Hematopoietic multipotent progenitor cell treated with erythropoietin and hydrocortisone succinate and interleukin-3 and kit ligand, for 8 days (in vitro differentiated cells): Measurements from ENCODE around the gene STXBP1.
"Not testable (repeated sequence)": the region's sequence is repeated elsewhere in the genome, so short reads cannot be mapped to it uniquely, and the experiment has no call there.

Source experiments
- DNase-seq: peaks from one replicate; pipeline ENCODE4 v3.0.0-alpha.2; 2015

The STXBP1 gene

DNA sequence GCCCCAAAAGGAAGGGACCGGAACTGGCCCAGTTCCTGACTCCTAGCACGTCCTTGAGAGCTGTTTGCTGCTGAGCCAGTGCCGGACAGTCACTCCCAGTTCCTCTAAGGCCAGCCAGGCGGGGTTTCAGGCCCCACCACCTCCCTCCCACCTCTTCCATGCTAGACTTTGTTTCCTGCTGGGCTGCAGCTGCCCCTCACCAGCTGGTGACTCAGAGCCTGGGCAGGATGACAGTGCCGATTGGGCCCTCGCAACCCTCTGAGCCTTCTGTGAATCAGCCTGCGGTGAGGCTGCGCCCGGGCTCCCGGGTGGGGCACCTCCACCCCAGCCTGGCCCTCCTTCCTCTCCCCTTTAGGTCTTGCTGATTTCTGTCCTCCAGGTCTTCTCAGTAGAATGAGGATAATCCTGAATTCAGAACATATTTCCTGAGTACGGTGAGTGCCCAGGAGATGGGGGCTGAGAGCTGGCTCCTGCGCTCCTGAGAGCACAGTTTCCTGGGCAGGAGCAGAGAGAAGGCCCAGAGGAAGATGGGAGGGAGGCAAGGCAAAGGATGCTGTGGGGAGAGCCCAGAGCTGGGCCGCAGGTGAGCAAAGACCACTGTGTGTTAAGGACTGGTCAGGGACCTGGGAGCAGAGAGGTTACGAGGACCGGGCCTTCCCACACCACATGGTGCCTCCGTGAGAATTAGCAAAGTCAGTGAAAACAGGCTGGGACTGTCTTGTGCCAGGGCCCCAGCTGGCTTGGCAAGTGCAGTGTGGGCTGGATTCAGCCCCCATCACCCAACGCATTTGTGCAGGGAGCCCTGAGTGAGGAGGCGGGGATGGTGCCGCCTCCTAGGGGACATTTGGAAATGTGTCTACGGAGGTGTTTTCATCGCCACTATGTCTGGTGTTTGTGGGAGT, 32.9 kb upstream of the STXBP1 start:
- peak; percentile 93 for DNase-seq

DNA sequence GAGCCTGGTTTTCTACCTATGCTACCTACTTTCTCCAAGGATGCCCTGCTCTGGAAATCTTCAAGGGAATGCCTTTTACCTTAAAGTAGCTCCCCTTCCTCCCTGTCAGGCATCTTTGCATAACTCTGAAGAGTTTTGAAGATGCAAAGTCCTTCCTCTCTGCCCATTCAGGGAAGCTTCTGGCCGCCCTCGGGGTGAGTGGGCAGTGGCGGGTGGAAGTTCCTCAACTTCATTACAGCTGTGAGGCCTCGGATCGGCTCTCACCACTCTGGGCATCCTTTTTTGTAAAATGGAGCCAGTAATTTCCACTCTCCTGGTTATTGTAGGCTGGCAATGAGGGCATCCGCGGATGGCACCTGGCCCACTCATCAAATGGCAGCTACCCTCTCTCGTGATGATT, 31.7 kb upstream of the STXBP1 start:
- DNase-seq = no peak

DNA sequence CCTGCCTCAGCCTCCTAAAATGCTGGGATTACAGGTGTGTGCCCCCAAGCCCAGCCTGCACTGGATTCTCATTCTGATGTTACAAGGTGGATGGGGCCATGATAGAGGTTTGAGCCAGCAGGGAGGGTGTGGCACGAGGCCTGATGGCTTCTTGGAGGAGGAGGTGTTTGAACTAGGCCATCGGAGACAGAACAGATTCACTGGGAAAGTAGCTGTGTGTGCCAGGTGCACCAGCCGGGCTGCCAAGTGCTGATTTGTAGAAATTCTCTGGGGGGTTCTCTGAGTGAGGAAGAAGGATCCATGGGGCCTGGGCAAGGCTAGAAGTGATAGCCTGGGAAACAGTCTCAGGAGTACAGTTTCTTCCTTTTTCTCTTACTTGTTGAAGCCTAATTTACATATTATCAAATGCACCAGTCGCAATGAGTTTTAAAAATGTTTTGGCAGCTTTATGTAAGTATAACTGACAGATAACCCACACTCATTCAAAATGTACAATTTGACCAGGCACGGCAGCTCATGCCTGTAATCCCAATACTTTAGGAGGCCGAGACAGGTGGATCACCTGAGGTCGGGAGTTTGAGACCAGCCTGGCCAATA, 31.1 kb upstream of the STXBP1 start:
- peak; percentile 58 for DNase-seq

DNA sequence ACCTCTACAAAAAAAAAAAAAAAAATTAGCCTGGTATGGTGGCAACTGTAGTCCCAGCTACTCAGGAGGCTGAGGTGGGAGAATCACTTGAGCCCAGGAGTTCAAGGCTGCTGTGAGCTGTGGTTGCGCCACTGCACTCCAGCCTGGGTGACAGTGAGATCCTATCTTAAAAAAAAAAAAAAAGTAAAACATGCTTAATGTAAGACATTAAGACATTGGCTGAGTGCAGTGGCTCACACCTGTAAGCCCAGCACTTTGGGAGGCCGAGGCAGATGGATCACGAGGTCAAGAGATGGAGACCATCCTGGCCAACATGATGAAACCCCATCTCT, 27.6 kb upstream of the STXBP1 start:
- not testable (repeated sequence) for DNase-seq

DNA sequence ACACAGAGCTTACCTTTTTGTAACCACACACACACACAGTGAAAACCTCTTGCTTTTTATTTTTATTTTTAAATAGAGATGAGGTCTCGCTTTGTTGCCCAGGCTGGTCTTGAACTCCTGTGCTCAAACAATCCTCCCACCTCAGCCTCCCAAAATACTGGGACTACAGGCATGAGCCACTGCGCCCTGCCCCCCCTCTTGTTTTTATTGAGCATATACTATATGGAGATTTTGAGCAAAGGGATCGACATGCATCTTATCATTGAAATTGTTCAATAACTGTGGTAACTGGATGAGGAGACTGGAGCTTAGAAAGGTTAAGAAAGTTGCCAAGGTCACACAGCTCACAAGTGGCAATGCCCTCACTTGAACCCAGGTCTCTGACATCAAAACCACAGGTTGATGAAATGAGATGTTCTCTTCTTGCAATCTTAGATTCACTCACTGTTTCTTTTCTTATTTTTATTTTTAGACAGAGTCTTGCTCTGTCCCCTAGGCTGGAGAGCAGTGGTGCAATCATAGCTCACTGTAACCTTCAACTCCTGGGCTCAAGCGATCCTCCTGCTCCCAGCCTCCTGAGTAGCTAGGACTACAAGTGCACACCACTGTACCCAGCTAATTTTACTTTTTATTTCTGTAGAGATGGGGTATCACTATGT, 26.8 kb upstream of the STXBP1 start:
- no peak for DNase-seq

DNA sequence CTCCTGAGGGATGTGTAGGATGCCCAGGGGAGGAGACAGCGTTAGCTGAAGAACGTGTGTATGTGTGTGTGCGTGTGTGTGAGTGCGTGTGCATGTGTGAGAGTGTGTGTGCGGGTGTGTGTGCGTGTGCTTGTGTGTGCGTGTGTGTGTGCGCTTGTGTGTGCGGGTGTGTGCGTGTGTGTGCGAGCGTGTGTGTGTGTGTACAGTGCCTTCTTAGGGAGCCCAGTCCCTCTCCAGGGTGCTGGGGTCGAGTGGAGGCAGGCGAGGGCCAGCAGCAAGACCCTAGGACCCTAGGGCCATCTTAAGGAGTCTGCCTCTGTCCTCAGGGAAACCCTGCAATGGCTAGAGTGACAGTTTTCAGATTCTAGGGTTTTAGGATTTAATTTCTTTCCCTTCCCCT, 26.0 kb upstream of the STXBP1 start:
- DNase-seq = no peak

DNA sequence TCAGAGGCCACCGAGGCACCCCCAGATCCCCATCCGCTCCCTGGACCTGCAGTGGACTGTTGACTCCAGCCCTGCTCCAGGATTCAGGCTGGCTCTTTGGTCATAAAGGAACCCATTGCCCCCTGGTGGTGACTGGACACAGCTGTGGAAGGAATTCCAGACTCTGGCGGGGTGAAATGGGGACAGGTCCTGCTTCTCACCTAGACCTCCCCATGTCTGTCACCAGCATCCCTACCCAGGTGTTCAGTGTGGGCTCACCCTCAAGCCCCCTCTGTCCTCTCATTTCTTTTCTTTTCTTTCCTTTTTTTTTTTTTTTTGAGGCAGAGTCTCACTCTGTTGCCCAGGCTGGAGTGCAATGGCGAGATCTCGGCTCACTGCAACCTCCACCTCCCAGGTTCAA, 25.5 kb upstream of the STXBP1 start:
- DNase-seq = peak; percentile 80

DNA sequence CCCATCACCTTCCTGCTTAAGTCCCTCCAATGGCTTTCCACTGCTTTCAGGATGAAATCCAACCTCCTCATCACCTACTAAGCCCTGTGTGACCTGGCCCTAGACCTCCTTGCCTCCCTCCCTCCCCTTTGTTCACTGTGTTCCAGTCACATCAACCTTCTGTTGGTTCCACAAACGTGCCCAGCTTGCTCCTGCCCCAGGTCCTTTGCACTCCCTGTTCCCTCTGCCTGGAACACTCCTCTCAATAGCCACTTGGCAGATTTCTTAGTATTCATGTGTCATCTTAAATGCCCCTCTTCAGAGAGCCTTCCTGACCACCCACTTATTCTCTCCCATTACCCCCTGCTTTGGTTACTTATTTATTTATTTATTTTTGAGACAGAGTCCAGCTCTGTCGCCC, 24.1 kb upstream of the STXBP1 start:
- DNase-seq = no peak

DNA sequence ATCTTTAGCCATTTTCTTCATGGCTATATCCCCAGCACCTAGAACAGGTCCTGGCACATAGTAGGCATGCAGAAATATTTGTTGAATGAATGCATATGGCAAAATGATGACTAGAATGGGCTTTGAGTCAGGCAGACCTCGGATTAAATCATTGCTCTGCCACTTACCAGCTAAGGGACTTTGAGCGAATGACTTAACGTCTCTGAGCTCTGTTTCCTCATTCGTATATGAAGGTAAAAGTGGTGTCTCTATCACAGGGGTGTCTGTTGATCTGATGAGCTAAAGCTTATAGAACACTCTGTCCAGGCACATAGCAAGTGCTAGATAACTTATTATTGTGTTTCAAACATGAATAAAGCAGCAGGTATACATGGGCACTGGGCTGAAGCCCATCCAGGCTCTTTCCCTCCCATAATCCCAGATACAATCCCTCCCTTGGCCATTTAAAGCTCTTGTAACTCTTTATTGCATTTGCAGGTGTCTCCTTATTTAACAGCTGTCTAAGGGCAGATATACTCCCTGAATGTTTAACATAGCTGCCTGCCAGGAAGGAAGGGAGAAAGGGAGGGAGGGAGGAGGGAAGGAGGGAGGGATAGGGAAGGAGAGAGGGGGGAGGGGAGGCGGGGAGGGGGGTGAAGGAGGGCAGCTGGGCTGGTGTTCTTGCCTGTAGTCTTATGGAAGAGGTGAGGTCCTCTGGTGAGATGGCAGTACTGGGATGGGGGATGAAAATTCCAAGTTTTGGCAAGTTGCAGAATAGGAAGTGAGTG, 23.2 kb upstream of the STXBP1 start:
- DNase-seq = no peak

DNA sequence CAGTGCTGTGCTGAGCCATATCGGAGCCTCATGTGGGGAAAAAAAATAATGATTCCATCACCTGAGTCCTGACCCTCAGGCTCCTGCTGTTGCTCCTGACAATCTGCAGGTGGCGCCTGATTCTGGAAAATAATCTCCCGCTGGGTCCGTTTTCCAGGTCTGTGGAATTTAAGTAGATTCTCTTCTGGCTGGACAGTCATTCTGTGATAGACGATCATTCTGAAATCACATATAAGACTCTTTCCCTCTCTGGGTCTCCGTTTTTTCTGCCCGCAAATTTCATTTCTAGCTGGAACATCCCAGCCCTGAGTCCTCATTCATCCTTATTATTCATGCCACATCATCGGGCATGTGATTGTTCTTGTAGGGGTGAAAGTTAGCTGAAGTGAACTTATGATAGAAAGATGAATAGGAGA, 22.1 kb upstream of the STXBP1 start:
- DNase-seq = peak; percentile 71

DNA sequence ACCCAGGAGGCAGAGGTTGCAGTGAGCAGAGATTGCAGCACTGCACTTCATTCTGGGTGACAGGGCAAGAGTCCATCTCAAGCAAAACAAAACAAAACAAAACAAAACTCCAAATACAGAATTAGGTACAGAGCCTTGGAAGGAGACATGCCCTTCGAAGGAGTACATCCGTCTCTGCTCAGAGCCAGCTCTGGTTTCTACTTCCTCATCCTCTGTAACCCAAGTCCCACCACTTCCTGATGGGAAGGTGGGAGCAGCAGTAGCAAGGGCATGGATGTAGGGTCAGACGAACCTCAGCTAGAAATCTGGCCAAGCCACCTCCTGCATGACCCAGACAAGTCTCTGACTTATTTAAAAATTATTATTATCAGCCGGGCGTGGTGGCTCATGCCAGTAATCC, 16.5 kb upstream of the STXBP1 start:
- no peak for DNase-seq

DNA sequence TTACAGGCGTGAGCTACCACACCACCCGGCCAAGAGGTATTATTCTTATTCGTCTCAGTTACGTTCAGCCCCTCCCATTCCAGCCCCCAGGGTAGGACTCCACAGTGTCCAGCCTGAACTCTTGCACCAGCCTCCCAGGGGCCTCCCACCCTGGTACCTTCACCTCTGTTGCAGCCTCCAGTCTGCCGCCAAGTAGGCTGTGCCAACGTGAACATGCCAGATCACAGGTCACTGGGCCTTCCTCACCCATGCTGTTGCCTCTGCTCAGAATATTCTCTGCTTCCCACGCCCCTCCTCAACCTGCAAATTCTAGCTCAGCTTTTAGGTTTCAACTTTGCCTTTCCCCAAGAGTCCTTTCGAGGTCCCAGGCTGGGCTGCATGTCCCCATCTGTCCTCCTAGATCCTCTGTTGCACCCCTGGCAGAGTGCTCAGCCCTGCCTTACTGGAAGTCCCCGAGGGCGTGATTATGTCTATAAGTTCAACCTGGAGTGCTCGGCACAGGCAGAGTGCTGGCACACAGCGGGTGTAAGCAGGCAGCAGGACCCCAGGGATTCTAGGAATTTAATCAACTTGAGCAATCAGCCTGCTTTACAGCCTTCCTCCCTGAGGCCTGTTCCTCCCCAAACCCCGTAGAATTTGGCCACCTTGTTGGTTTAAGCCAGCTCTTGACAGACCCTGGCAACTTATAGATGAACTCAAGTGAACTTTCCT, 13.1 kb upstream of the STXBP1 start:
- no peak for DNase-seq

DNA sequence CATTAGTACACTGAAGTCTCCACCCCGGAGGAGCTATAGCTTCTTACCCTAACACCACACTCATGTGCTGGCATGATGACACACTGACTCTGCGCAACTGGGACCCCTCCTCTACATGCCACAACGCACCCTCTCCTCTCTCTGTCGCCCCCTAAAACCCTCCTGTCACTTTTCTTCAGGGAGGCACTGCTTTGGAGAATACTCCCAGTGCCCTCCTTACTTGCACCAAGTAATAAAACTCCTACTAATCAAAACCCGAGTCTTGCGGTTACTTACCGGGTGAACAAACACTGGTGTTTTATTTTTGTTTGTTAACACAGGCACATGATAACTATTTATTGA, 12.6 kb upstream of the STXBP1 start:
- DNase-seq = no peak

DNA sequence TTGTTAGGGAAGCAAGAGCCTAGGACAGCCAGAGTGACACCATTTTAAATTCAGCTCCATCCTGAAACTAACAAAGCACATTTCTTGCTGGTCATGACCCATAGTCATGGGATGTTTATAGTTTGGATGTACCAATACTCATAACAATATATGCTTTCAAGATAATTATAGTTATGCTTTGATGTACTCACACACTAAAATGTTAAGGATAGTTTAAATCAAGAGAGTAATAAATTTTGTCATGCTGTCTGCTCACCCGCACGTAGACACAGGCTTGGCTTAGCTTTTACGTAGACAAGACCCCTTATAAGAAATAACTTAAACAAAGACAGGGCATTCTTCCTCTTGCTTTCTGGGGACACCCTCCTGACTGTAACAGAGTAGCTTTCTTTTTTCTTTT, 8.9 kb upstream of the STXBP1 start:
- DNase-seq = no peak

DNA sequence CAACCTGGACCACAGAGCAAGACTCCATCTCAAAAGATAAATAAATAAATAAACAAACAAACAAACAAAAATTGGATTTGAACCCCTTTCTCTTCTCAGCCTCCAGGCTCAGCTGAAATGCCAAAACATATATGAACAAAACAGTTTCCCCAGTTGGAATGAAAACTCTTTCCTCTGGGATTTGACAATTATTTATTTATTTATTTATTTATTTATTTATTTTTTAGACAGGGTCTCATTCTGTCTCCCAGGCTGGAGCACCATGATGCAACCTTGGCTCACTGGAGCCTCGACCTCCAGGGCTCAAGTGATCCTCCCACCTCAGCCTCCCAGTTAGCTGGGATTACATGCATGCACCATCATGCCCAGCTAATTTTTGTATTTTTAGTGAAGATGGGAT, 6.0 kb upstream of the STXBP1 start:
- no peak for DNase-seq

DNA sequence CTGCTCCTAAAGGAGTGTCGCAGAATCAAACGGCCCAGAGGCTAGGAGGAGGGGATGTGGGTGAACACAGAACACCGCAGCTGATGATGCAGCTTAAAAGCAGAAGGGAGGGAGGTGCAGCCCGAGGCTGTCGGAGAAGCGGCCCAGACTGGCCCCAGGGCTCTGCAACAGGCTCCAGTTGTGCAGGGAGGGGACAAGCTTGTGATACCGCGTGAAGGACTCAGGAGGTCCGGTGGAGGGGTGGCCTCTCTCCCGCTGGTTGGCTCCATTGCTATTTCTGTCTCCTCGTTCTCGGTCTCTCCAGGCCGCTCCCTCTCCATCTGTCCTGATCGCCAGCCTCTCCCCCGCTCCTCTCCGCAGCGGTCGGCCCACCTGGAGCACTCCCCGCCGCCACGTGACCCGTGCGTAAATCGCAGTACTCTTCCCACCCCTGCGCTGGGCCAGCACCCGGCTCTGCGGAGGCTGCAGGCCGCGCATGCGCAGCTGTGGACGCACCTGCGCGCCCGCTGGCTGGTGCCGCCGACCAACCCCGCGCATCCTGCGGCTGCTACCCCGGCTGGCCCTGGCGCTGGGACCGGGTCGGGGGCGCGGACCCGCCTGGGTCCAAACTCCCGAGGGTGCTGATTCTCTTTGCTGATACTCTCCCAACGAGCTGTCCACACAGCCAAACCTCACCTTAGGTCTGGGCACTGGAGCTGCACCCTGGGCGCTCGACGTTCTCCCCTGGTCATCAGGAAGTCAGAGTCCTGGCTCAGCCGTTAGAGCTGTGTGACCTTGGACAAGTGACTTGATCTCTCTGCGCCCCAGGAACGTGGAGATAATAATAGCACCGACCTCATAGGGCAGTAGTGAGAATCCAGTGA, 3.7 kb upstream of the STXBP1 start:
- DNase-seq = peak; percentile 42

DNA sequence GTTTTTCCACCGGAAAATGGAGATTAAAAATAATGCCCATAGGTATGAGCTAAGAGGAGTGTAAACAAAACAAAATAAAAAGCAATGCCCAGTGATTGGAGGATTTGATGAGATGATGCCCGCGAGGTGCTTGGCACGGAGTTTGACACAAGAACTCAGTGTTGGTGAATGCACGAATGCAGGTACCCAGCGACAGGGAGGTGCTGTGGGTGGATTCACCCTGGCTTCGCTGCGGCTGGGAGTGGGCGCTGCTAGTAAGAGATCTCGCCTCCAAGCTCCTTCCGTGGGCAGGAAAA, 526 bp upstream of the STXBP1 start:
- DNase-seq = no peak

DNA sequence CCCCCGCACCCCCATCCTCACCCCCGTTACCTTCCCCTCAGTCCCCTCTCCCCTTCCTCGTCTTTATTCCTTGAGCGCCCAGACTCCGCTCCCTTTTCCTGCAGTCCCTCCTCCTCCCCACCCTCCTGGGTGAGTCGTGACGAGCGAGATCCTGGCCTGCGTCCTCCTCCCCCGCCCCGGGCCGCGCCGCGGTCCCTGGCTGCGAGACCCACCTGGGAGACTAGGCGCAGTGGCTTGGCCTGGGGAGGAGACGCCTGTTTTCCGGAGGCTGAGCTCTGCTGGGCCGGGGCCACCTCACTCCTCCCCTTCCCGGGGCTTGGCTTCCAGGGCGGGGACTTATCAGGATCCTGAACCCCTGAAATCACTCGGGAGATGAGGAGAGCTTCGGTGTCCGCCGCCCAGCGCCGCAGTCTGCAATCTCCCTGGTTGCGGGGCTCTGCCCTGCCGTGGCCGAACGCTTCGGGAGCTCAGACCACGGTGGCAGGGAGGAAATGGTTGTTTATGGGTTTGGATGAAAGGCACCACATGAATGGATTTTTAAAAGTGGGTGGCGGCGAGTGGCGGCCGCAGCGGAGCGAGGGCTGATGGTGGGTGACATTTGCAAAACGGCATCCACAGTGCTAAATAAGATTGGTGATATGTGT, 984 bp downstream of the STXBP1 start:
- peak; percentile 45 for DNase-seq

DNA sequence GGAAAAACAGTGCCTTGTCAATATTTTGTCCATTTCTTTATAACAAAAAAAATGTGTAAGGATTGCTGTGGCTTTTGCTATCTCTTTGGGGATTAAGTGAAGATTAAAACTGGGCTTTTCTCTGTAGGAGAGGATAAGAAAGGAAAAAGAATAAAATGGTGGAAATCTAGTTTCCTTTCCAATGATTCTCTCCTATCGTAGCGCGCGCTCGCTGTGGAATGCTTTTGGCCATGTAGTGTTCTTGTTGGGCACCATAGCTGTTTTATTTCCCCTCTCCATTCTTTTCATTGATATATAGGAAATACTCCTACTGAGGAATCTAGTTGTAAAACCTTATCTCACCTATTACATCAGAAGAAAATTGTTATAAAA, 1.5 kb downstream of the STXBP1 start:
- DNase-seq = no peak

DNA sequence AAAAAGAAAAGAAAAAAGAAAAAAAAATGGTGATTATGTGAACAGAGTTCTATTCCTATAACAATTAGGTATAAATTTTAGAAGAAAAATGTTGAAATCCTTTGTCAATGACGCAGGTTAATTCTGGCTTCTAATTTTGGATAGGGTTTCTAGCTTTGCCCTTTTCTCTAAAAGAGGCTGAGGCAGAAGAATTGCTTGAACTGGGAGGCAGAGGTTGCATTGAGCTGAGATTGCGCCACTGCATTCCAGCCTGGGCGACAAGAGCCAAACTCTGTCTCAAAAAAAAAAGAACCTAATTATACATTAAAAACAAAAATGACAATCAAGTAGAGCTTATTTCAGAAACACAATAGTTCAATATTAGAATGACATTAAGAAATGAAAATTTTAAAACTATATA, 2.9 kb downstream of the STXBP1 start:
- no peak for DNase-seq

DNA sequence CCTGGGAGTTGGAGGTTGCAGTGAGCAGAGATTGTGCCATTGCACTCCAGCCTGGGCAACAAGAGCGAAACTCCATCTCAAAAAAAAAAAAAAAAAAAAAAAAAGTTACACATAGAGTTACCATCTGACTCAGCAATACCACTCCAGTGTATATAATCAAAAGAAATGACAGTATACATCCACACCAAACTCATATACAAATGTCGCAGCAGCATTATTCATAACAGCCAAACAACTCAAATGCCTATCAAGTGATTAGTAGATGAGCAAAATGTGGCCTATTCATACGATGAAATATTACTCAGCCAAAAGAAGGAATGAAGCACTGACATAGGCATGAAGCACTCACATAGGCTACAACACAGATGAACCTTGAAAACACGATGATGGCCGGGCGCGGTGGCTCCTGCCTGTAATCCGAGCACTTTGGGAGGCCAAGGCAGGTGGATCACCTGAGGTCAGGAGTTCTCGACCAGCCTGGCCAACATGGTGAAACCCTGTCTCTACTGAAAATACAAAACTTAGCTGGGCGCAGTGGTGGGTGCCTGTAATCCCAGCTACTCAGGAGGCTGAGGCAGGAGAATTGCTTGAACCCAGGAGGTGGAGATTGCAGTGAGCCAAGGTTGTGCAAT, 9.4 kb downstream of the STXBP1 start:
- not testable (repeated sequence) for DNase-seq
